ENCODE results near the gene DENND4A.

DENND4A gene

GRCh38 chr15:65651042-65651322 is 141.1 kb downstream of the DENND4A start:
- H3K4me3 ChIP-seq, result no peak overlapping the region
- peaks cover 0 to 33% (median 16%) of the 10 kb centered on the region in 3 donors for H3K36me3 ChIP-seq
- no peaks in the 10 kb centered on the region for H3K4me1 ChIP-seq
- no peak overlapping the region for H3K27ac ChIP-seq
- TF ChIP-seq CTCF (IDR thresholded peaks at IDR 0.05), result no peak
- no peaks in the 10 kb centered on the region for H3K9me3 ChIP-seq
- no peaks in the 10 kb centered on the region for H3K27me3 ChIP-seq
- DNase-seq, result no peak
- intact Hi-C loops (cut with DNase I; ENCODE audit: low total_unique reads), result no loop called here

GRCh38 chr15:65650312-65651041 is 141.6 kb downstream of the DENND4A start:
- no peaks in the 10 kb centered on the region for H3K4me1 ChIP-seq
- H3K4me3 ChIP-seq, result no peak overlapping the region
- peaks cover 0 to 29% (median 10%) of the 10 kb centered on the region in 3 donors for H3K36me3 ChIP-seq
- no peaks in the 10 kb centered on the region for H3K27me3 ChIP-seq
- no peak for TF ChIP-seq CTCF (IDR thresholded peaks at IDR 0.05)
- no peak overlapping the region for H3K27ac ChIP-seq
- intact Hi-C loops (cut with DNase I; ENCODE audit: low total_unique reads), result no loop called here
- DNase-seq, result no peak
- no peaks in the 10 kb centered on the region for H3K9me3 ChIP-seq

- intact Hi-C loops (cut with DNase I; ENCODE audit: low total_unique reads), result no loop called here
- H3K36me3 ChIP-seq, result peaks cover 0 to 7% (median under 1%) of the 10 kb centered on the region in 3 donors
- no peaks in the 10 kb centered on the region for H3K27me3 ChIP-seq
- no peaks in the 10 kb centered on the region for H3K4me1 ChIP-seq
- no peak overlapping the region for H3K27ac ChIP-seq
- TF ChIP-seq CTCF (IDR thresholded peaks at IDR 0.05), result no peak
- H3K4me3 ChIP-seq, result no peak overlapping the region
- H3K9me3 ChIP-seq, result no peaks in the 10 kb centered on the region
- DNase-seq, result no peak
Measured at GRCh38 chr15:65646486-65646885, 145.6 kb downstream of the DENND4A start.

- no peaks in the 10 kb centered on the region for H3K27me3 ChIP-seq
- no peak overlapping the region for H3K27ac ChIP-seq
- no peak for DNase-seq
- intact Hi-C loops (cut with DNase I; ENCODE audit: low total_unique reads), result no loop called here
- no peaks in the 10 kb centered on the region for H3K36me3 ChIP-seq
- H3K9me3 ChIP-seq, result no peaks in the 10 kb centered on the region
- H3K4me3 ChIP-seq, result no peak overlapping the region
- H3K4me1 ChIP-seq, result no peaks in the 10 kb centered on the region
- TF ChIP-seq CTCF (IDR thresholded peaks at IDR 0.05), result no peak
Measured at GRCh38 chr15:65645392-65645791, 146.7 kb downstream of the DENND4A start.

- Histone ChIP-seq H3K36me3 (no peaks in the 10 kb centered on the region), H3K4me1 (no peaks in the 10 kb centered on the region), H3K27ac (no peak overlapping the region), H3K27me3 (no peaks in the 10 kb centered on the region), H3K4me3 (no peak overlapping the region), H3K9me3 (no peaks in the 10 kb centered on the region)
- intact Hi-C loops (cut with DNase I; ENCODE audit: low total_unique reads), result loop anchor here (5.0 kb wide), 1 partner anchor 213 kb away; no protein-coding TSS in a partner anchor
- no peak for DNase-seq
- TF ChIP-seq CTCF (IDR thresholded peaks at IDR 0.05), result no peak
Measured at GRCh38 chr15:65644282-65644681, 147.8 kb downstream of the DENND4A start.
